ENCODE data around the gene NBDY. TPM values are rescaled to one million over a fixed set of nuclear protein-coding genes. Genes with fewer than 3 reads are reported as not detected.

Gene NBDY
- total and polyA plus RNA-seq, 4 donors = 0.84 to 10.4 (median 5.2) TPM

GRCh38 chrX:56757327-56757726 is 28.3 kb downstream of the NBDY start:
- TF ChIP-seq HNF4A (conservative IDR thresholded peaks at IDR 0.05) = no peak
- no peak for TF ChIP-seq MAX (IDR thresholded peaks at IDR 0.05)
- no peak for TF ChIP-seq CTCF (IDR thresholded peaks at IDR 0.05; ENCODE audit: low read depth, low read length, missing input control)
- TF ChIP-seq FOXA1 (IDR thresholded peaks at IDR 0.05) = no peak
- TF ChIP-seq EGR1 (IDR thresholded peaks at IDR 0.05; ENCODE audit: low read depth in 2 of 2) = no peak
- no peak for TF ChIP-seq GABPA (IDR thresholded peaks at IDR 0.05 in 1 of 2, conservative IDR thresholded peaks at IDR 0.05 in 1 of 2)
- no peak for TF ChIP-seq FOXA2 (IDR thresholded peaks at IDR 0.05)
- TF ChIP-seq ATF3 (IDR thresholded peaks at IDR 0.05) = no peak
- Histone ChIP-seq H3K9me3 (ENCODE audit: control insufficient read depth in 4 of 4, low read length in 3 of 4) (no peaks in the 10 kb centered on the region), H3K36me3 (ENCODE audit: control insufficient read depth in 4 of 4, insufficient read depth in 3 of 4, low read depth in 1 of 4, low read length in 3 of 4) (no peaks in the 10 kb centered on the region), H3K4me3 (ENCODE audit: low read depth in 1 of 3, low read length in 3 of 3) (no peak overlapping the region), H3K27me3 (ENCODE audit: control insufficient read depth in 4 of 4, insufficient read depth in 4 of 4, low read length in 3 of 4) (no peaks in the 10 kb centered on the region), H3K27ac (ENCODE audit: low read depth in 1 of 2, low read length in 2 of 2) (no peak overlapping the region), H3K4me1 (ENCODE audit: control insufficient read depth in 4 of 4, insufficient read depth in 4 of 4, low read length in 3 of 4) (peaks cover 0 to 7% (median 2%) of the 10 kb centered on the region in 4 donors), H3K9ac (ENCODE audit: low read depth in 1 of 2, low read length in 2 of 2) (no peak overlapping the region)
- no peak for DNase-seq (ENCODE audit: low spot score)
- 89% methylated on average over 7 of the region's 7 CpGs for WGBS

GRCh38 chrX:56758456-56758855 is 29.4 kb downstream of the NBDY start:
- 95% methylated on average over 4 of the region's 4 CpGs for WGBS
- H3K9me3 ChIP-seq (ENCODE audit: control insufficient read depth in 4 of 4, low read length in 3 of 4) = no peaks in the 10 kb centered on the region
- H3K4me3 ChIP-seq (ENCODE audit: low read depth in 1 of 3, low read length in 3 of 3) = no peak overlapping the region
- no peaks in the 10 kb centered on the region for H3K36me3 ChIP-seq (ENCODE audit: control insufficient read depth in 4 of 4, insufficient read depth in 3 of 4, low read depth in 1 of 4, low read length in 3 of 4)
- TF ChIP-seq NR2F2 (IDR thresholded peaks at IDR 0.05) (no peak), TAF1 (conservative IDR thresholded peaks at IDR 0.05) (no peak), FOXA2 (IDR thresholded peaks at IDR 0.05) (no peak), HNF4G (IDR thresholded peaks at IDR 0.05) (no peak), MAX (IDR thresholded peaks at IDR 0.05) (no peak), SP1 (IDR thresholded peaks at IDR 0.05) (no peak), RAD21 (IDR thresholded peaks at IDR 0.05) (no peak), JUND (IDR thresholded peaks at IDR 0.05) (no peak)
- no peak overlapping the region for H3K27ac ChIP-seq (ENCODE audit: low read depth in 1 of 2, low read length in 2 of 2)
- H3K4me1 ChIP-seq (ENCODE audit: control insufficient read depth in 4 of 4, insufficient read depth in 4 of 4, low read length in 3 of 4) = peaks cover 0 to 17% (median 10%) of the 10 kb centered on the region in 4 donors
- DNase-seq (ENCODE audit: low spot score) = no peak
- no peaks in the 10 kb centered on the region for H3K27me3 ChIP-seq (ENCODE audit: control insufficient read depth in 4 of 4, insufficient read depth in 4 of 4, low read length in 3 of 4)
- H3K9ac ChIP-seq (ENCODE audit: low read depth in 1 of 2, low read length in 2 of 2) = no peak overlapping the region

GRCh38 chrX:56759736-56760409 is 30.8 kb downstream of the NBDY start:
- Histone ChIP-seq H3K9ac (ENCODE audit: low read depth in 1 of 2, low read length in 2 of 2) (no peak overlapping the region), H3K27ac (ENCODE audit: low read depth in 1 of 2, low read length in 2 of 2) (no peak overlapping the region), H3K4me3 (ENCODE audit: low read depth in 1 of 3, low read length in 3 of 3) (no peak overlapping the region), H3K36me3 (ENCODE audit: control insufficient read depth in 4 of 4, insufficient read depth in 3 of 4, low read depth in 1 of 4, low read length in 3 of 4) (no peaks in the 10 kb centered on the region), H3K27me3 (ENCODE audit: control insufficient read depth in 4 of 4, insufficient read depth in 4 of 4, low read length in 3 of 4) (no peaks in the 10 kb centered on the region), H3K4me1 (ENCODE audit: control insufficient read depth in 4 of 4, insufficient read depth in 4 of 4, low read length in 3 of 4) (peaks cover 0 to 31% (median 21%) of the 10 kb centered on the region in 4 donors), H3K9me3 (ENCODE audit: control insufficient read depth in 4 of 4, low read length in 3 of 4) (no peaks in the 10 kb centered on the region)
- 98% methylated on average over 7 of the region's 7 CpGs for whole genome bisulfite sequencing
- no peak for DNase-seq (ENCODE audit: low spot score)
- no peak for TF ChIP-seq TAF1 (conservative IDR thresholded peaks at IDR 0.05)
- no peak for TF ChIP-seq FOXA2 (IDR thresholded peaks at IDR 0.05)
- TF ChIP-seq HNF4G (IDR thresholded peaks at IDR 0.05) = no peak
- no peak for TF ChIP-seq CTCF (IDR thresholded peaks at IDR 0.05; ENCODE audit: low read depth, low read length, missing input control)
- no peak for TF ChIP-seq MAX (IDR thresholded peaks at IDR 0.05)
- no peak for TF ChIP-seq ZBTB33 (IDR thresholded peaks at IDR 0.05)
- TF ChIP-seq HNF4A (conservative IDR thresholded peaks at IDR 0.05) = no peak
- TF ChIP-seq SP1 (IDR thresholded peaks at IDR 0.05) = no peak
- TF ChIP-seq RXRA (IDR thresholded peaks at IDR 0.05) = no peak
